HepG2 (cell line): ENCODE data around the gene SNRNP35. TPM values are rescaled to one million over a fixed set of nuclear protein-coding genes. Genes with fewer than 3 reads are reported as not detected.

Source experiments
- ATAC-seq: fragments of 200-7000 bp; cut with Tn5 transposase; 3 replicates; pipeline ENCODE4 v1.9.1; 2020; ENCODE audit warnings: mild to moderate bottlenecking, moderate library complexity
- BruUV-seq: library from RNA; stranded (reverse); fragments of 400-500 nt; replicated peaks from 2 replicates; lab custom pipeline; 2021; lab: Mats Ljungman, UMichigan
- CTCF ChIA-PET: fragments of 300-600 bp; formaldehyde crosslinking; extraction: SDS; loops from one replicate; lab custom pipeline; 2021; ENCODE audit warnings: low total read pairs, inconsistent platforms, low intra/inter-chr PET ratio; lab: Yijun Ruan, JAX
- POLR2A ChIA-PET: fragments of 350-600 bp; sonication (Branson Sonifier 250); formaldehyde crosslinking; loops from one replicate; lab custom pipeline; 2020; ENCODE audit warnings: antibody characterized with exemption, inconsistent platforms; lab: Yijun Ruan, JAX
- DNase-seq: peaks from one replicate; pipeline ENCODE4 v3.0.0-alpha.2; 2015; ENCODE audit warnings: low spot score
- FAIRE-seq: peaks from 3 replicates; lab custom pipeline; 2011; peaks lifted over from hg19 to GRCh38; lab: Jason Lieb, UNC
- H2AFZ ChIP-seq: one replicate; pipeline ENCODE4 v1.6.1; 2011; ENCODE audit warnings: low read length, inconsistent platforms
- H3K27ac ChIP-seq: fragments of 300-600 bp; 3 replicates; pipeline ENCODE4 v1.8.0; 2011; ENCODE audit warnings: mixed run types, mild to moderate bottlenecking, mixed read lengths, low read length, inconsistent platforms; ENCODE audit not compliant: insufficient read depth; ENCODE audit errors: extremely low read length
- H3K27me3 ChIP-seq, 2 experiments: fragments of 200-600 bp in 1 of 2; 2 replicates in 1 of 2; 3 replicates in 1 of 2; pipeline versions ENCODE4 v1.6.0 to v1.8.0; 2011; ENCODE audit warnings: low read length in 2 of 2, mild to moderate bottlenecking in 2 of 2, moderate library complexity in 2 of 2, inconsistent platforms in 1 of 2; ENCODE audit not compliant: insufficient read depth in 2 of 2, control insufficient read depth in 1 of 2
- H3K36me3 ChIP-seq, 2 experiments: fragments of 200-600 bp in 1 of 2; replicated peaks in 1 of 2; 2 replicates in 1 of 2; 3 replicates in 1 of 2; pipeline versions ENCODE4 v1.5.1 to v1.8.0; 2011; ENCODE audit warnings: low read length in 2 of 2, inconsistent platforms in 1 of 2; ENCODE audit not compliant: insufficient read depth in 2 of 2, control insufficient read depth in 1 of 2
- H3K4me1 ChIP-seq: 2 replicates; pipeline ENCODE4 v1.5.1; 2012; ENCODE audit warnings: low read length, inconsistent platforms; ENCODE audit not compliant: insufficient read depth
- H3K4me2 ChIP-seq: 2 replicates; pipeline ENCODE4 v1.6.0; 2011; ENCODE audit warnings: low read depth, low read length, inconsistent platforms
- H3K4me3 ChIP-seq, 3 experiments: fragments of 200-600 bp in 1 of 3; sonication (generic), shearing (Covaris generic) in 1 of 3; replicated peaks in 1 of 3; 2 replicates each; pipeline ENCODE4 v1.5.1; 2011 to 2016; ENCODE audit warnings: low read length in 3 of 3, inconsistent platforms in 2 of 3, low read depth in 2 of 3, mild to moderate bottlenecking in 2 of 3, control low read depth in 1 of 3, mixed read lengths in 1 of 3; ENCODE audit not compliant: insufficient read depth in 1 of 3
- H3K79me2 ChIP-seq: one replicate; pipeline ENCODE4 v1.6.1; 2011; ENCODE audit warnings: low read length, inconsistent platforms; ENCODE audit not compliant: insufficient read depth
- H3K9ac ChIP-seq: 2 replicates; pipeline ENCODE4 v1.6.0; 2011; ENCODE audit warnings: mild to moderate bottlenecking, low read depth, low read length, inconsistent platforms; ENCODE audit not compliant: insufficient read depth
- H3K9me3 ChIP-seq: 2 replicates; pipeline ENCODE4 v1.5.1; 2012; ENCODE audit warnings: mild to moderate bottlenecking, low read length
- H4K20me1 ChIP-seq: 2 replicates; pipeline ENCODE4 v1.6.0; 2011; ENCODE audit warnings: inconsistent platforms, mild to moderate bottlenecking, low read length, moderate library complexity; ENCODE audit not compliant: insufficient read depth
- CAMTA2 ChIP-seq: sonication (generic); formaldehyde crosslinking; IDR thresholded peaks from 2 replicates; pipeline ENCODE4 v1.4.0; 2020; ENCODE audit warnings: mild to moderate bottlenecking, missing genetic modification reagents, borderline replicate concordance
- PAXIP1 ChIP-seq: sonication (generic); formaldehyde crosslinking; conservative IDR thresholded peaks from 2 replicates; pipeline ENCODE4 v1.4.0; 2020; ENCODE audit warnings: mild to moderate bottlenecking, missing genetic modification reagents, moderate library complexity
- ZMYM4 ChIP-seq: sonication (generic); formaldehyde crosslinking; IDR thresholded peaks from 2 replicates; pipeline ENCODE4 v1.8.1; 2023; ENCODE audit warnings: mild to moderate bottlenecking, missing genetic modification reagents
- WGBS: methylation state at CpG from one replicate; pipeline ENCODE4 v1.1.6; 2017; ENCODE audit warnings: low lambda C conversion rate; 5-methylcytosine and 5-hydroxymethylcytosine counted together
- in situ Hi-C: cut with HindIII; loops from 2 replicates; pipeline ENCODE4 v1.10.0; 2017; ENCODE audit warnings: low pct_unique_long_range_greater_than_20kb; ENCODE audit not compliant: extremely low pct_ligation_motif_present
- intact Hi-C: fragments of 100-400 bp; cut with micrococcal nuclease; formaldehyde crosslinking; loops from one replicate; pipeline ENCODE4 v1.10.0; 2022; ENCODE audit not compliant: unreplicated experiment
- polyA plus RNA-seq, 8 experiments: library from polyadenylated mRNA; depleted of rRNA in 3 of 8; stranded (reverse) in 7 of 8; unstranded in 1 of 8; fragments of >200 nt; fragmentation: Illumina TruSeq in 4 of 8; extraction: Trizol in 4 of 8; gene quantifications; 2 replicates each; pipeline versions ENCODE4 v1.2.1 to v1.2.3, GENCODE V29; 2011 to 2016; ENCODE audit warnings: low read depth in 4 of 8, missing spikeins in 1 of 8, mixed read lengths in 1 of 8; ENCODE audit not compliant: insufficient read depth in 1 of 8
- total RNA-seq, 5 experiments: library from RNA; depleted of rRNA; stranded (reverse); fragments of >200 nt; fragmentation: Illumina TruSeq; extraction: Trizol; gene quantifications; 2 replicates each; pipeline ENCODE4 v1.2.3, GENCODE V29; 2016; ENCODE audit warnings: low read depth in 1 of 5
- TF ChIP-seq, protein P1 (sequence below): sonication (generic); formaldehyde crosslinking; IDR thresholded peaks from 2 replicates; pipeline ENCODE4 v1.4.0; 2020; ENCODE audit warnings: missing genetic modification reagents, mild to moderate bottlenecking, borderline replicate concordance
- TF ChIP-seq, protein P2 (sequence below): sonication (generic); formaldehyde crosslinking; IDR thresholded peaks from 2 replicates; pipeline ENCODE4 v1.4.0; 2020; ENCODE audit warnings: missing genetic modification reagents, borderline replicate concordance
- TF ChIP-seq, protein P3 (sequence below), 2 experiments: sonication (generic) in 1 of 2; formaldehyde crosslinking in 1 of 2; IDR thresholded peaks; 2 replicates each; pipeline versions ENCODE4 v1.4.0 to v1.6.1; 2016 to 2020; ENCODE audit warnings: borderline replicate concordance in 1 of 2, low read depth in 1 of 2, mild to moderate bottlenecking in 1 of 2, missing genetic modification reagents in 1 of 2

Gene SNRNP35
- total and polyA plus RNA-seq, 2 of the 13 experiments (the other 11 are each of a cell fraction or from before 2014, with no cell fraction given): 11.3 to 22.6 TPM

- TF ChIP-seq, protein P1, sequence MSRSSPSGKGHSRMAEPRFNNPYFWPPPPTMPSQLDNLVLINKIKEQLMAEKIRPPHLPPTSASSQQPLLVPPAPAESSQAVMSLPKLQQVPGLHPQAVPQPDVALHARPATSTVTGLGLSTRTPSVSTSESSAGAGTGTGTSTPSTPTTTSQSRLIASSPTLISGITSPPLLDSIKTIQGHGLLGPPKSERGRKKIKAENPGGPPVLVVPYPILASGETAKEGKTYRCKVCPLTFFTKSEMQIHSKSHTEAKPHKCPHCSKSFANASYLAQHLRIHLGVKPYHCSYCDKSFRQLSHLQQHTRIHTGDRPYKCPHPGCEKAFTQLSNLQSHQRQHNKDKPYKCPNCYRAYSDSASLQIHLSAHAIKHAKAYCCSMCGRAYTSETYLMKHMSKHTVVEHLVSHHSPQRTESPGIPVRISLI (CRISPR knock-in tag): peak; percentile 81
- no peak for TF ChIP-seq CAMTA2 (CRISPR knock-in tag)
- TF ChIP-seq, all 625 proteins: peak for 12
Measured at GRCh38 chr12:123435636-123436016, 22.3 kb upstream of the SNRNP35 start (continued).

- no peaks in the 10 kb centered on the region for H4K20me1 ChIP-seq
- DNase-seq: peak; percentile 49
- H3K9ac ChIP-seq: peak within 1 kb of the TSS; percentile 67
- in situ Hi-C loops (no loop called here), intact Hi-C loops (loop anchor here (1.0 kb wide), 1 partner anchor 47 kb away; no protein-coding TSS in a partner anchor)
- H3K9me3 ChIP-seq: no peaks in the 10 kb centered on the region
- H3K27ac ChIP-seq: peak within 1 kb of the TSS; percentile 64
- POLR2A ChIA-PET: interaction anchor here (1.0 to 2.0 kb wide), 3 partner anchors 12 to 147 kb away, joined by 4 to 5 read pairs (median 5); partner anchors contain the start of gene KMT5A
- WGBS: 1% methylated on average over 50 of the region's 69 CpGs
- peaks cover 27% of the 10 kb centered on the region for H3K4me1 ChIP-seq
- H3K4me2 ChIP-seq: peak within 1 kb of the TSS; percentile 78
- H3K79me2 ChIP-seq: peaks cover 8% of the 10 kb centered on the region
- TSS peak; percentile 62 for BruUV-seq
- H3K36me3 ChIP-seq: no peaks in the 10 kb centered on the region
- peak; percentile 62 for FAIRE-seq
- CTCF ChIA-PET: no interaction called here
- ATAC-seq: peak; percentile 92
- no peaks in the 10 kb centered on the region for H3K27me3 ChIP-seq
- H2AFZ ChIP-seq: no peak within 1 kb of the TSS
- H3K4me3 ChIP-seq: peak within 1 kb of the TSS; percentile 73 to 92 (median 90)
- TF ChIP-seq, protein P2, sequence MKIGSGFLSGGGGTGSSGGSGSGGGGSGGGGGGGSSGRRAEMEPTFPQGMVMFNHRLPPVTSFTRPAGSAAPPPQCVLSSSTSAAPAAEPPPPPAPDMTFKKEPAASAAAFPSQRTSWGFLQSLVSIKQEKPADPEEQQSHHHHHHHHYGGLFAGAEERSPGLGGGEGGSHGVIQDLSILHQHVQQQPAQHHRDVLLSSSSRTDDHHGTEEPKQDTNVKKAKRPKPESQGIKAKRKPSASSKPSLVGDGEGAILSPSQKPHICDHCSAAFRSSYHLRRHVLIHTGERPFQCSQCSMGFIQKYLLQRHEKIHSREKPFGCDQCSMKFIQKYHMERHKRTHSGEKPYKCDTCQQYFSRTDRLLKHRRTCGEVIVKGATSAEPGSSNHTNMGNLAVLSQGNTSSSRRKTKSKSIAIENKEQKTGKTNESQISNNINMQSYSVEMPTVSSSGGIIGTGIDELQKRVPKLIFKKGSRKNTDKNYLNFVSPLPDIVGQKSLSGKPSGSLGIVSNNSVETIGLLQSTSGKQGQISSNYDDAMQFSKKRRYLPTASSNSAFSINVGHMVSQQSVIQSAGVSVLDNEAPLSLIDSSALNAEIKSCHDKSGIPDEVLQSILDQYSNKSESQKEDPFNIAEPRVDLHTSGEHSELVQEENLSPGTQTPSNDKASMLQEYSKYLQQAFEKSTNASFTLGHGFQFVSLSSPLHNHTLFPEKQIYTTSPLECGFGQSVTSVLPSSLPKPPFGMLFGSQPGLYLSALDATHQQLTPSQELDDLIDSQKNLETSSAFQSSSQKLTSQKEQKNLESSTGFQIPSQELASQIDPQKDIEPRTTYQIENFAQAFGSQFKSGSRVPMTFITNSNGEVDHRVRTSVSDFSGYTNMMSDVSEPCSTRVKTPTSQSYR (CRISPR knock-in tag): 0 out of 2 replicates have a peak, but pooled peaks have one; percentile 14
- TF ChIP-seq, protein P3, sequence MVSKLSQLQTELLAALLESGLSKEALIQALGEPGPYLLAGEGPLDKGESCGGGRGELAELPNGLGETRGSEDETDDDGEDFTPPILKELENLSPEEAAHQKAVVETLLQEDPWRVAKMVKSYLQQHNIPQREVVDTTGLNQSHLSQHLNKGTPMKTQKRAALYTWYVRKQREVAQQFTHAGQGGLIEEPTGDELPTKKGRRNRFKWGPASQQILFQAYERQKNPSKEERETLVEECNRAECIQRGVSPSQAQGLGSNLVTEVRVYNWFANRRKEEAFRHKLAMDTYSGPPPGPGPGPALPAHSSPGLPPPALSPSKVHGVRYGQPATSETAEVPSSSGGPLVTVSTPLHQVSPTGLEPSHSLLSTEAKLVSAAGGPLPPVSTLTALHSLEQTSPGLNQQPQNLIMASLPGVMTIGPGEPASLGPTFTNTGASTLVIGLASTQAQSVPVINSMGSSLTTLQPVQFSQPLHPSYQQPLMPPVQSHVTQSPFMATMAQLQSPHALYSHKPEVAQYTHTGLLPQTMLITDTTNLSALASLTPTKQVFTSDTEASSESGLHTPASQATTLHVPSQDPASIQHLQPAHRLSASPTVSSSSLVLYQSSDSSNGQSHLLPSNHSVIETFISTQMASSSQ (IDR thresholded peaks at IDR 0.05; ENCODE audit: low read depth): no peak
- TF ChIP-seq, protein P3 (CRISPR knock-in tag; IDR thresholded peaks at IDR 0.05; ENCODE audit: borderline replicate concordance): peak; percentile 32; the same call in 1 of the 2 replicates
- 0 out of 2 replicates have a peak, but pooled peaks have one; percentile 31 for TF ChIP-seq PAXIP1 (CRISPR knock-in tag)
- TF ChIP-seq ZMYM4 (CRISPR knock-in tag): peak; percentile 36; the same call in 1 of the 2 replicates
Measured at GRCh38 chr12:123436017-123436964, 21.6 kb upstream of the SNRNP35 start, which contains the start of gene RILPL2. TSS of gene RILPL2 (minus strand) at chr12:123436684. CDS start at chr12:123436420, 264 bp downstream.
